ENCODE measurements around the gene UPF1.
"Not testable (repeated sequence)": the region's sequence is repeated elsewhere in the genome, so short reads cannot be mapped to it uniquely, and the experiment has no call there.

The UPF1 gene

GRCh38 chr19:18900700-18901481 is 69.1 kb downstream of the UPF1 start:
- no peak for FAIRE-seq

- FAIRE-seq, result no peak
Observed at GRCh38 chr19:18901491-18901890, 69.7 kb downstream of the UPF1 start.

GRCh38 chr19:18902519-18902918 is 70.8 kb downstream of the UPF1 start:
- FAIRE-seq, result not testable (repeated sequence)

GRCh38 chr19:18903156-18904037 is 71.6 kb downstream of the UPF1 start:
- FAIRE-seq, result no peak

- no peak for FAIRE-seq
Observed at GRCh38 chr19:18904334-18905057, 72.7 kb downstream of the UPF1 start.

- FAIRE-seq, result no peak
Observed at GRCh38 chr19:18905058-18905456, 73.3 kb downstream of the UPF1 start.

- FAIRE-seq, result no peak
Observed at GRCh38 chr19:18905513-18906236, 73.9 kb downstream of the UPF1 start.

GRCh38 chr19:18906605-18907519 is 75.1 kb downstream of the UPF1 start:
- no peak for FAIRE-seq

- no peak for FAIRE-seq
Observed at GRCh38 chr19:18908917-18909619, 77.3 kb downstream of the UPF1 start.

GRCh38 chr19:18910010-18910409 is 78.3 kb downstream of the UPF1 start:
- no peak for FAIRE-seq

GRCh38 chr19:18910801-18911436 is 79.2 kb downstream of the UPF1 start:
- no peak for FAIRE-seq

- FAIRE-seq, result no peak
Observed at GRCh38 chr19:18912933-18913332, 81.2 kb downstream of the UPF1 start.

GRCh38 chr19:18913466-18913865 is 81.7 kb downstream of the UPF1 start:
- FAIRE-seq, result no peak

GRCh38 chr19:18915639-18916038 is 83.9 kb downstream of the UPF1 start:
- FAIRE-seq, result no peak

- FAIRE-seq, result not testable (repeated sequence)
Observed at GRCh38 chr19:18917593-18917992, 85.8 kb downstream of the UPF1 start.

Data from endometrium (tissue), 2 donors.